ENCODE data around the gene CRYBG2.
"Not testable (repeated sequence)": the region's sequence is repeated elsewhere in the genome, so short reads cannot be mapped to it uniquely, and the experiment has no call there.

Gene CRYBG2

GRCh38 chr1:26317146-26317545 lies 36.8 kb downstream of the CRYBG2 start:
- DNase-seq, result no peak

GRCh38 chr1:26315874-26316850 lies 37.8 kb downstream of the CRYBG2 start:
- no peak for DNase-seq

DNA sequence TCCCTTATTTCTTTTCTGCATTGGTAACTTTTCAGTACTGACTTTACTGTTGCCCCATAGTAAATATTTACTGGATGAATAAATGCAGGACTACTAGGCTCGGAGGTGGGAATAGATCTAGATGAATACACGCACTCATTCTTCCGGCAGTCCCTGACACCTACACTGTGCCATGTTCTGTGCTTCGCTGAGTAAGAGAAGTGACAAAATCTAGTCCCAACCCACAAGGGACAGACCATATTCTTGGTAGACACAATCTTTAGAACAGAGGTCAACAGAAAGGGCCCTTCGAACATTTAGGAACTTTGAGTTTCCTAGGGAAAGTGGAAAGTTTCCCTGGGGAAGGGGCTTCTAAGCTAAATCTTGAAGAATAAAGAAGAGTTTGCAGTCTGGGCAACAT lies 39.4 kb downstream of the CRYBG2 start:
- DNase-seq, result no peak

- DNase-seq, result not testable (repeated sequence)
Measured at GRCh38 chr1:26307966-26308899, 45.7 kb downstream of the CRYBG2 start.

GRCh38 chr1:26307363-26307781 lies 46.6 kb downstream of the CRYBG2 start:
- no peak for DNase-seq

DNA sequence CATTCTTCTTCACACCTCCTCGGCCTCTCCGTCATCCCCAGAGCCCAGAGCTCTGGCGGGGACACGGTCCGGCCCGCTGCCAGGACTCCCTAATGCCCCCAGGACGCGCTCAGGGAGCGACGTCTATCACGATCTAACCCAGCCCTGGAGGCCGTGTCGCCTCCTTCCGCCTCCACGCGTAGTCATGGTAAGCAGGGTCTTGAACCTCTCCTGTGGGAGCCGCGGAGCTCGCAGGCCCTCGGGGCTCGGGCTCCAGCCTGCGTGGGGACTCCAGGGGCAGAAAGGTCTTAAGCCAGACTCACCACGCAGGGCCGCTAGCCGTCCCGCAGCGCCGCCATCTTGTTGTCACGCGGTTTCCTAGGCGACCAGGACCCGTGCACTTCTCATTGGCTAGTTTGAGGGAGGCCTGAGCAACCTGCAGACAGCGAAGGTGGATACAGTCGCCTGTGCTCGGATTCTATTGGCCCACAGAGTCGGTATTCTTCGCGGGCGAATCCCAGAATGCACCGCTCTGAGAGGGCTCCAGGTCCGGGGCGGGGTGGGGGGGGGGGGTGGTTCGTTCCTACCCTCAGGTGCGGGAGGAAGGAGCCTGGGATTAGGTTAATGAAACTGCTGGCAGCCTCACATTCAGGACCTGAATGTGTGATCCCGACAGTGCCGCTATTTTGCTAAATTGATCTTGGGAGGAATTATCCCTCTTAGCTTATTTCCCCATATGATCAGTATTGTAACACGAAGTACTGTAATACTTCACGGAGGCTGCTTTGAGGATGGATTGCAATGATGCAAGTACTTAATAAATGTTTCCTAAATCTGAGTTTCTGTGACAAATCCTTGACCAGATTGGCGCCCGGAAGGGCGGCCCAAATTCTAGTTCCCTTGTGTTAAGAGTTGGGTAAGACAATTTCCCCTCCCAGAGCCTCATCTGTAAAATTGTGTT lies 47.4 kb downstream of the CRYBG2 start, which contains the start of gene UBXN11:
TSS of gene UBXN11 (minus strand) at position 347 of the 940 bp plus-strand sequence. CDS start 3,753 bp downstream, outside the sequence.
- peak; percentile 97 for DNase-seq

DNA sequence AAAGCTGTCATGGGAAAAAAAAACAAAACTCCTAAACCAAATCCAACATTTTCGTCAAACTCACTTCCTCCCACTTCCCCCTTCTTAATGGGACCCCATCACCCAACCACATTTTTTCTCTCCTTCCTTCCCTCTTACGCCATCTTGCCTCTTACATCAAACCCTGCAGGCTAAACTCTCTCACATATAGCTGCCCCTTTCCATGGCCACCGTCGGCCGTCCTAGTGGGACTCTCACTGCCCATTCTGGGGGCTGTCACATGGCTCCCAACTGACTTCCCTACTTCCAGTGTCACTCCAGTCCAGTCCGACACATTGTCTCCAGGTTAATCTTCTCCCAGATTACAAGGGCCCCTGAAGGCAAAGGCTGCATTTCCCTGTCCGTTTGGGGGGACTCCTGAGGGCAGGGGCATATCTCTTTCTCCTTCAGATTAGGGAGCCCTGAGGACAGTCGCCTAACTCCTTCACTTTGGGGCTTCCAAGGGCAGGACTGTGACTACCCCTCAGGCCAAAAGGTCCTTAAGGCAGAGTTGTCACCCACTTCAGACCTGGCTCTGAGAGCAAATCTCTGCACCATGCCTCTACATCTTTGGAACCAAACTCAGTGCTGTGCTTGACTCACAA lies 48.2 kb downstream of the CRYBG2 start:
- DNase-seq, result no peak

- DNase-seq, result no peak
Measured at GRCh38 chr1:26302733-26303405, 51.1 kb downstream of the CRYBG2 start.

GRCh38 chr1:26300578-26301275 lies 53.2 kb downstream of the CRYBG2 start:
- DNase-seq, result no peak

GRCh38 chr1:26297791-26298124 lies 56.2 kb downstream of the CRYBG2 start:
- DNase-seq, result no peak

DNA sequence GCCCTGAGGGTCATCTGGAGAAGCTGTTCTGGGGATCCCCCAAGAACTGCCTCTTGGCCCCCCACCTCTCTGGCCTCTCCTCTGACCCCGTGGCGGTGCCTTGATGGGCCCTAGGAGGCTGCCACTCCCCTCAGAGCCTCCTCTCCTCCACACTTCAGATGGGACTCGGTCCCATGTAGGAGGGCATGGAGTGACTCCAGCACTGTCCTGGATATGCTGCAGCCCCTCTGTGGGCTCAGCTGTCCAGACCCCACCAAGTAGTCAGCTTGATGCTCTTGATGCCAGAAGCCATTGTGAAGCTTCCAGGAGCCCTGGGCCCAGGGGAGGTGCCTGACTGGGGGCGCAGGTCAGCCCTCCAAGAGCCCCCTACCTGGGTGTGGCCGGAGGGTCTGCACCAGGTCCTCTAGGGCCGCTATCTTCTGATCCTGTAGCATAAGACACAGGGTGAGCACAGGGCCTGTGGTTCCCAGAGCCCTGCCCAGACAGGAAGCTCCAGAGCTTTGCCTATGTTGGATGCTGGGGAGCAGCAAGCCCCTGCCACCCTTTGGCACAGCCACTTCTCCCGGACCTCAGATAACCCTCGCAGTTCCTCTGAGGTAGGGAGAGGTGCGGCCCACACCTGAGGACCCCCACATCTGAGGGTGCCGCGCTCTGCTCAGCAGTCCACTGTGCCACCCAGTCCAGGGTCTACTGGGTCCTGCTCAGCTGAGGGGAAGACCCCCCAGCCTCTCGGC lies 56.7 kb downstream of the CRYBG2 start:
- no peak for DNase-seq

DNA sequence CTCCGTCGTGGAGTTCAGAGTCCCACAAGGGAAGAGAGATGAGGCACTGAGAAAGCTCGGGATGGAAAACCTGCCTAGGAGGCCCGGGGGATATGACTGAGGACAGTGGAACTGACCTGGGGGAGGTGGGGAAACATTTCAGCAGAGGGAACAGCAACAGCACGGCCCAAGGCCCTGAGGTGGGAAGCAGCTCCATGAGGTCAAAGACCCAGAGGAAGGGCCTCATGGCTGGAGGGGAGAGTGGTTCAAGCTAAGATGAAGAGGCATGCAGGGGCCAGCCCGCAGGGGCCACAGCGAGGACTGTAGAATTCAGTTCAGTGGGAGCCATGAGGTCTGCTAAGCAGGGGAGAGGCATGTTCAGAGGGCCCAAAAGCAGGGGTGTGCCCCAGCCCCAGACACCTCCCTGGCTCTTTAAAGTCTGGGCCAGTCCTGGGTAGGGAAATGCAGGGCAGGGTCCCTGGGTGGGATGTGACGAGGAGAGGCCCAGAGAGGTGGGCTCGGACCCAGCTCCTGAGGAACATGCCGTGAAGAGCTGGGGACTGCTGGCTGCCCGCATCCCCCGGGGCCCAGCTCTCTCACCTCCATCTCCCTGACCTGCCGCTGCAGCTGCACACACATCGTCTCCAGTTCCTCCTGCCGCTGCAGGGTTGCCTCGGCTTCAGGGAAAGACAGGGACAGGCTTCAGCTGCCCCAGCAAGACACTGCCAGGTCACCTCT lies 57.4 kb downstream of the CRYBG2 start:
- no peak for DNase-seq

DNA sequence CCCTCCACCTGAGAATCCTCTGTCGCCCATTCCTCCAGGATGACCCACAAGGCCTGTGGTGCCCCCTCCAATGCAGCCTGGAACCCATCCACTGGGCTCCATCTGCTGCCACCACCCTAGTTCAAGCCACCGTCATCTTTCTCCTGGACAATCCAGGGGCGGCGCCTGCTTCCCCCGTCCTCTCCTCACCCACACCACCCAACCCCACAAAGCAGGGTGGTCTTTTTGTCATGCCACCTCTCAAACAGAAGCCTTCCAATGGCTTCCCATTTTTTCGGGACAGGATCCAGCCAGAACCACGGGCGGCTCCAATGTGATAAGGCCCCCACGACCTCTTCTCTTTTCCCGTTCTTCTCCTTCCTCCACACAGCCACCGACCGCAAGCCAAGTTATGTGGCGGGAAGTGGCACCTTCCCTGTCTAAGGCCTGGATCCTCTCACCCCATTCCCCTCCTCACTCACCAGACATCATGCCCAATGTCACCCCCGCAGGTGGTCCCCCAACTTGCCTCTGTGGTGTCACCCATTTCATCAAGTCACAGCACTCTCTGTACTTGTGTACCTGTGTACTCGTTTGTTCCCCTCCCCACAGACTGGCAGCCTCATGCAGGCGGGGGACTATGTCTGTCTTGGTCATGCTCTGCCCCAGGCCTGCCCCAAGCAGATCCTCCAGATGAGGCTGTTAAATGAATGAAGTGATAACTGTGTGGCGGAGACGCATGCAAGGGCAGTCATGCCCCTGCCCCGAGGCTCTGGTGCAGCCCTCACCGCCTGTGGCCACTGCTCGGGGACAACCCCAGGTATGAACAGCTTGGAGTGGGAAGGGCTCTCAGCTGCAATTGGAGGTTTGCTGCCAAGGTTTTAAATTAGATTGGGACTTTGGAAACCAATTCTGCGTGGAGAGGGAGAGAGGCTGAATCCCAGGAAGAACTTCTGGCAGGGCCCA lies 58.5 kb downstream of the CRYBG2 start:
- no peak for DNase-seq

DNA sequence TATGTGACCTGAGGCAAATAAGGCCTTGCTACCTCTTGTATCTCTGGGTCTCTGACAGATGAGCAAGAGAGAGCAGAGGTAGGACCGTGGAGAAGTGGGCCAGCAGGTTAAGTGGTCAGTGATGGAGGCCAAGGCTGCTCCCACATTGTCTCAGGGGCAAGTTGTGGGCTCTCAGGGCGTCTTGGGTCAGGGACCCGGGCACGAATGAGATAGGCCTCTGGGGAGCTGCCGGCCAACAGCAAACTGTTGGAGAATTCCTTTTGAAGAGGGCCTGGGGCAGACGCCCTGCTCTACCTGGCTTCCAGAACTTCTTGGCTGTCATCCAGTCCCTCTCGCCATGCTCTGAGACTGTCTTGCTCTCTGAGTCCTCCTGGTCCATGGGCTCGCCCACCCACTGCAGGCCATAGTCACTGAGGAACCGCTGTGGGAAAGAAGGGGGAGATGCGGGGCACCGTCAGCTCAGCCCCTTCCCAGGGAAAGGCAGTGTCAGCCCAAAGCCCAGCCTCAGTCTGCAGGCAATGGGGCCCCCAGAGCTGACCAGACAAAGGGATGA lies 59.9 kb downstream of the CRYBG2 start:
- no peak for DNase-seq

GRCh38 chr1:26292735-26293134 lies 61.2 kb downstream of the CRYBG2 start:
- not testable (repeated sequence) for DNase-seq

DNA sequence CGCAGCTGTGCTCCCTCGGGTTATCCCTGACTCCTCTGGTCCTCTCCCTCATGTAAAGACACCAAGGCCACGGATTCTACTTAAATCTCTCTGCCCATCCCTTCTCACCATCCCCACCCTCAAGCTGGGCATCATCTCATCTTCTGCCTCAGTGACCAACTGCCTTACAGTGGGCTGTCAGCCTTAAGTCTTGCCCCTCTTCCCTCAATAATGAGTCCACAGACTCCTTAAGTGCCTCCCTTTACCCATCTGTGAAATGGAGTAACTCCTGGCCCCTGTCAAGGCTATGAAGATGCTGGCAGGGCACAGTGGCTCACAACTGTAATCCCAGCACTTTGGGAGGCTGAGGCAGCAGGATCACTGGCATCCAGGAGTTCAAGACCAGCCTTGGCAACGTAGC lies 62.0 kb downstream of the CRYBG2 start:
- DNase-seq, result no peak

GRCh38 chr1:26291433-26291832 lies 62.5 kb downstream of the CRYBG2 start:
- DNase-seq, result no peak

- DNase-seq, result no peak
Measured at GRCh38 chr1:26290882-26291261, 63.1 kb downstream of the CRYBG2 start.

All from NCI-H526 treated with DMSO at 0.1 percent for 48 hours (cell line).